ENCODE measurements around the gene GNG5. TPM values are rescaled to one million over a fixed set of nuclear protein-coding genes. Genes with fewer than 3 reads are reported as not detected.

GNG5 gene
- polyA plus RNA-seq (2013, experiment 1 of 2) = 204 TPM
- 232 TPM for polyA plus RNA-seq (2013, experiment 2 of 2)

DNA sequence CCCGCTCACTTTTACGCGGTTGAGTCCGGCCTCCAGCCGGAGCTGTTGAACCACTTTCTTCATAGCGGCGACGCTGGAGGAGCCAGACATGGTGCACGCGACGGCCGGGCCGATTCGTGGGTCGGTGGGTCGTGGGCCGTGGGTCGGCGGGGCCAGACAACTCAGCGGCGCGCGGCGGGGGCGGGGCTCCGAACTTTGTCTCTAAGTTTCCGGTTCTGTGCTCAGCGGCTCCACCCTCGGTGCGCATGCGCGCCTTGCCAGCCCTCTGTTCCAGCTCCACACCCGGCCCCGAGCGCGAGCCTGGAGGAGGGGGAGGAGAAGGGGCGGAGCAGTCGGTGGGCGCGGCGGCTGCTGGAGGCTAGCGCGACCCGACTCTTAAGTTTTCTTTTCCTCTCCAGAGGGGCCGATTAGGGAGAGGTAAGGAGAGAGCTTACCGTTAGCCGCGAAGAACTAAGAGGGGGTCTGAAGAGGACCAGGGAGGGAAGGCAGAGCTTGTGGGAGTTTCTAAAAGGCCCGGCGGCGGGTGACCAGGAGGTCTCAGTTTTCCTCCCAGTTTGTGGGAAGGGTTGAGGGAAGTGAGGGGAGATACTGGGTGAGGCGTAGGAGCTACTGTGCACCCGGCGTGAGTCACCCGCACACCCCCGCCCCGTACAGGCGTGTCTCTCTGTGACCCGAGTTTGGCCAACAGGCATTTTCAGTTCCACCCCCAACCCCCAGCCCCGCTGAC is at the start of gene GNG5, which contains the start of gene SPATA1:
TSS of gene GNG5 (minus strand) at position 580 of the 727 bp plus-strand sequence. CDS start at position 90, 490 bp downstream.
TSS of gene SPATA1 (plus strand) at position 385 of the 727 bp plus-strand sequence. CDS start 9,974 bp downstream, outside the sequence.
- Histone ChIP-seq H3K27me3 (ENCODE audit: insufficient read depth, low read length) (peaks cover 3% of the 10 kb centered on the region; the same call in 1 of the 2 replicates), H3K4me3 (ENCODE audit: low read length) (peak within 1 kb of the TSS; percentile 87), H3K36me3 (ENCODE audit: insufficient read depth, low read length) (peaks cover 5% of the 10 kb centered on the region), H3K4me1 (ENCODE audit: insufficient read depth, low read length) (peaks cover 31% of the 10 kb centered on the region), H3K27ac (ENCODE audit: low read depth, low read length) (peak within 1 kb of the TSS; percentile 83), H3K9ac (ENCODE audit: low read depth, low read length) (peak within 1 kb of the TSS; percentile 69), H3K9me3 (ENCODE audit: insufficient read depth, low read depth, low read length) (peaks cover 6% of the 10 kb centered on the region; the same call in 1 of the 2 replicates)
- WGBS = under 1% methylated on average over 60 of the region's 60 CpGs

DNA sequence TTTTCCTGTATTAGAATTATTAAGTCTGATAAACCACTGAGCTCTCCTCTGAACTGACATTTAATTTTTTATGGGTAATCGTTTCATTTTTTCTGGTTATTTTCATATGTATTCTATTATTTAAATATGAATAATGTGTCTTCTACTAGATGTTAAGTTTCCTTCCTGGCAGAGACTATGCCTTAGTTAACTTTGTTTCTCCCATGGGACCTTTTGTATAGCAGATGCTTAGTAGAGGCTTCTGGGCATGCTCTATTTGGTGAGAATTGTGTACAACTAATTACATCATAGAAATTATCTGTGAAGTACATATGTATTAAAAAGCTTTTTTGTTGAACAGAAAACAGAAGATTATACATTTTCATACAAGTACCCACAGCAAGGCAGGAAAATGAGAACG is 44.4 kb upstream of the GNG5 start:
- Histone ChIP-seq H3K4me1 (ENCODE audit: insufficient read depth, low read length) (no peaks in the 10 kb centered on the region), H3K27ac (ENCODE audit: low read depth, low read length) (no peak overlapping the region), H3K36me3 (ENCODE audit: insufficient read depth, low read length) (0 out of 2 replicates have a peak, but pooled peaks cover 2% of the 10 kb centered on the region), H3K9me3 (ENCODE audit: insufficient read depth, low read depth, low read length) (no peaks in the 10 kb centered on the region), H3K27me3 (ENCODE audit: insufficient read depth, low read length) (no peaks in the 10 kb centered on the region), H3K9ac (ENCODE audit: low read depth, low read length) (no peak overlapping the region), H3K4me3 (ENCODE audit: low read length) (no peak overlapping the region)
- 89% methylated on average over 1 of the region's 2 CpGs for WGBS

DNA sequence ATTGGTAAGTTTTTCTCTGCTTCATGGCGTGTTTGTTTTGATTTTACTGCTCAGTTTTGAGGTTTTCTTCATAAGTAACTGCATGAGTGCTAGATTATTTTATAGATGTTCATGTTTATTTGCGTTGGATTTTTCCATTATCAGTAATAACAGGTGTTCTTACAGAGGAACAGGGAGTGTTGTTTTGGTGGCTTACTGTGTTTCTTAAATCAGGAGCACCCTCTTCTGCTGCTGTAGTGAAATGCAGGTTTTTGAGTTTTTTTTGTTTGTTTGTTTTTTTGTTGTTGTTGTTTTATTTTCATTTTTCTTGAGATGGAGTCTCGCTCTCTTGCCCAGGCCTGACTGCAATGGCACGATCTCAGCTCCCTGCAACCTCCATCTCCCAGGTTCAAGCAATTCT is 35.3 kb upstream of the GNG5 start:
- Histone ChIP-seq H3K9me3 (ENCODE audit: insufficient read depth, low read depth, low read length) (no peaks in the 10 kb centered on the region), H3K36me3 (ENCODE audit: insufficient read depth, low read length) (no peaks in the 10 kb centered on the region), H3K27ac (ENCODE audit: low read depth, low read length) (no peak overlapping the region), H3K4me1 (ENCODE audit: insufficient read depth, low read length) (no peaks in the 10 kb centered on the region), H3K27me3 (ENCODE audit: insufficient read depth, low read length) (no peaks in the 10 kb centered on the region), H3K4me3 (ENCODE audit: low read length) (no peak overlapping the region), H3K9ac (ENCODE audit: low read depth, low read length) (no peak overlapping the region)
- WGBS = 76% methylated on average over 4 of the region's 4 CpGs

DNA sequence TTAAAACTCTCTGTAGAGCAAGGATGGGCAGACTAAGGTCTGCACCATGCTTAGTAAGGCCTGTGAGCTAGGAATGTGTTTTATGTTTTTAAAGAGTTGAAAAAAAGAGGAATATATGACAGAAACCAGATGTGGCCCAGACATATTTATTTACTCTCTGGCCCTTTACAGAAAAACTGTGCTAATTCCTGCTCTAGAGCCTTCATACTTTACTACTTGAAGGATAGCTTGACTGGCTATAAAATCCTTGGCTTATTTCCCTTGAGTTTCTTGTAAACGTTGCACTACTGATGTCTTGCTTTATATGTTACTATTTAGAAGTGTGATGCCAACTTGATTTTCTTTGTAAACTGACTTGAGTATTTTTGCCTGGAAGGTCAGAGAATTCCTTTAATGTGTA is 34.4 kb upstream of the GNG5 start:
- Histone ChIP-seq H3K36me3 (ENCODE audit: insufficient read depth, low read length) (no peaks in the 10 kb centered on the region), H3K9ac (ENCODE audit: low read depth, low read length) (no peak overlapping the region), H3K27ac (ENCODE audit: low read depth, low read length) (no peak overlapping the region), H3K27me3 (ENCODE audit: insufficient read depth, low read length) (no peaks in the 10 kb centered on the region), H3K4me1 (ENCODE audit: insufficient read depth, low read length) (no peaks in the 10 kb centered on the region), H3K4me3 (ENCODE audit: low read length) (no peak overlapping the region), H3K9me3 (ENCODE audit: insufficient read depth, low read depth, low read length) (no peaks in the 10 kb centered on the region)
- 92% methylated on average over 1 of the region's 1 CpG for WGBS

DNA sequence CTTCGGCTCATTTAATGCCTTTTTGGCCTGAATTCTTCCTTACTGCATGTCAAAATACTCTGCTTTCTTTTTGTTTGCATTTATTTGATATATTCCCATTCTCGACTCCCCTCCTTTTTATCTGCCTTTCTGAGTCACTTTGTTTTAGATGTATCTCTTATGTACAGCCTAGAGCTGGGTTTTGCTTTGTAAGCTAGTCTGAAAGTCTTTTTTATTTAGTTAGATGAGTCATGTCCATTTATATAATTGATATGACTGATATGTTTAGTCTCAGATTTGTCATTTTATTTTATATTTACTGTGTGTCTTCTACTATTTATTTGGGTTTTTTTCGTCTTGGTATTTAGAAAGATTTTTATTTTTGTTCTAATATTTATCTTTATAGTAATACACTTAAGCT is 33.6 kb upstream of the GNG5 start:
- 83% methylated on average over 1 of the region's 3 CpGs for WGBS
- Histone ChIP-seq H3K27ac (ENCODE audit: low read depth, low read length) (no peak overlapping the region), H3K4me3 (ENCODE audit: low read length) (no peak overlapping the region), H3K36me3 (ENCODE audit: insufficient read depth, low read length) (no peaks in the 10 kb centered on the region), H3K9ac (ENCODE audit: low read depth, low read length) (no peak overlapping the region), H3K27me3 (ENCODE audit: insufficient read depth, low read length) (no peaks in the 10 kb centered on the region), H3K9me3 (ENCODE audit: insufficient read depth, low read depth, low read length) (no peaks in the 10 kb centered on the region), H3K4me1 (ENCODE audit: insufficient read depth, low read length) (no peaks in the 10 kb centered on the region)

DNA sequence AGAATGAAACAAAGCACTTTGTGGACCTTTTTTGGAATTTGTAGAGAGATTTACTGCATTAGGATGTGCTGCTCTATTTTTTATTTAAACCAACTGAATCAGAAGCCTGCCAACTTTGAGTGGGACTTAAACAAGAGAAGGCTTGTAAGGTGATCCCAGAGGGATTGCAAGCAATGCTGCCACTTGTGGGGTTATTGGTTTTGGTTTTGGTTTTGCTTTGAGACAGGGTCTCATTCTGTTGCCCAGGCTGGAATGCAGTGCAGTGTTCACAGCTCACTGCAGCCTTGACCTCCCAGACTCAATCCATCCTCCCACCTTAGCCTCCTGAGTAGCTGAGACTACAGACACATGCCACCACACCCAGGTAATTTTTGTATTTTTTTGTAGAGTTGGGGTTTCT is 32.2 kb upstream of the GNG5 start:
- Histone ChIP-seq H3K36me3 (ENCODE audit: insufficient read depth, low read length) (no peaks in the 10 kb centered on the region), H3K27me3 (ENCODE audit: insufficient read depth, low read length) (no peaks in the 10 kb centered on the region), H3K9ac (ENCODE audit: low read depth, low read length) (no peak overlapping the region), H3K4me1 (ENCODE audit: insufficient read depth, low read length) (no peaks in the 10 kb centered on the region), H3K4me3 (ENCODE audit: low read length) (no peak overlapping the region), H3K9me3 (ENCODE audit: insufficient read depth, low read depth, low read length) (no peaks in the 10 kb centered on the region), H3K27ac (ENCODE audit: low read depth, low read length) (no peak overlapping the region)

DNA sequence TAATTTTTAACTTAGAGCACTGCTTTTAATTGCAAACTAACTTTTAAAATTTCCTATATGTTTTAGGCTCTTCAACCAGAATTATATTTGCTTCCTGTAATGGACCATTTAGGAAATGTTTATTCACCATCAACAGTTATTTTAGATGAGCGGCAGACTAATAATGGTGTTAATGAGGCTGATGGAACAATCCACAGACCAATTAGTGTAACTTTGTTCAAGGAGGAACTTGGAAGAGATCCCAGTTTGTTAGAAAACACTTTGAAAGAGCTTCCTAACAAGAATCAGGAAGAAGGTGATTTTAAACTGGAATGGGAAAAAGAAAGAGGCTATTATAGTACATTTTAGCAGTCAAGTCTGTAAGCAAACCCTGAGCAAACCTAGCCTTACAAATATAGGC is 19.4 kb upstream of the GNG5 start:
- Histone ChIP-seq H3K9ac (ENCODE audit: low read depth, low read length) (no peak overlapping the region), H3K36me3 (ENCODE audit: insufficient read depth, low read length) (no peaks in the 10 kb centered on the region), H3K9me3 (ENCODE audit: insufficient read depth, low read depth, low read length) (no peaks in the 10 kb centered on the region), H3K4me1 (ENCODE audit: insufficient read depth, low read length) (no peaks in the 10 kb centered on the region), H3K27me3 (ENCODE audit: insufficient read depth, low read length) (no peaks in the 10 kb centered on the region), H3K4me3 (ENCODE audit: low read length) (no peak overlapping the region), H3K27ac (ENCODE audit: low read depth, low read length) (no peak overlapping the region)
- WGBS = 90% methylated on average over 1 of the region's 1 CpG

DNA sequence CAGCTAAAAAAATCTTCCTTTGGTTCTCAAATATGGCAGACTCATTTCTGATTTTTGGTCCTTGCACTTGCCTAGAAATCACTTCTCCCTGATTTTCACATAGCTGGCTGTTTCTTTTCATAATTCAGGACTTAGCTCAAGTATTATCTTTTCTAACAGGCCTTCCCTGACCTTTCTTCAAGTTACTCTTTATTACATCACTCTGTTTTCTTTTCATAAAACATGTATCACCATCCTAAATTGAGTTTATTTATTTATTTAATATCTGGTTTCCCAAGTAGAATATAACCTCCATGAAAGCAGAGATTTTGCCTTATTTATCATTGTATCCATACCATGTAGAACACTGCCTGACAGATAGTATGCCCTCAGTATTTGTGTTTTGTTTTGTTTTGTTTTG is 18.2 kb upstream of the GNG5 start:
- Histone ChIP-seq H3K9ac (ENCODE audit: low read depth, low read length) (no peak overlapping the region), H3K27me3 (ENCODE audit: insufficient read depth, low read length) (no peaks in the 10 kb centered on the region), H3K36me3 (ENCODE audit: insufficient read depth, low read length) (no peaks in the 10 kb centered on the region), H3K27ac (ENCODE audit: low read depth, low read length) (no peak overlapping the region), H3K4me3 (ENCODE audit: low read length) (no peak overlapping the region), H3K9me3 (ENCODE audit: insufficient read depth, low read depth, low read length) (no peaks in the 10 kb centered on the region), H3K4me1 (ENCODE audit: insufficient read depth, low read length) (no peaks in the 10 kb centered on the region)

DNA sequence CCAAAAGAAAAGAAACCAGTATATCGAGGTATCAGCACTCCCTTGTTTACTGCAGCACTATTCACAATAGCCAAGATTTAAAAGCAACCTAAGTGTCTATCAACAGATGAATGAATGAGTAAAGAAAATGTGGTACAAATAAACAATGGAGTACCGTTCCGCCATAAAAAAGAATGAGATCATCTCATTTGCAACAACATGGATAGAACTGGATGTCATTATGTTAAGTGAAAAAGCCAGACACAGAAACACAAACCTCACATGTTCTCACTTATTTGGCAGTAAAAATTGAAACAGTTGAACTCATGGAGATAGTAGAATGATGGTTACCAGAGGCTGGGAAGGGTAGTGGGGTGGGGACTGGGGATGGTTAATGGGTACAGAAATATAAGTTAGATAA is 4.3 kb upstream of the GNG5 start:
- no peak overlapping the region for H3K4me3 ChIP-seq (ENCODE audit: low read length)
- peaks cover 6% of the 10 kb centered on the region; the same call in 1 of the 2 replicates for H3K9me3 ChIP-seq (ENCODE audit: insufficient read depth, low read depth, low read length)
- H3K4me1 ChIP-seq (ENCODE audit: insufficient read depth, low read length) = peaks cover 8% of the 10 kb centered on the region; the same call in 1 of the 2 replicates
- H3K36me3 ChIP-seq (ENCODE audit: insufficient read depth, low read length) = no peaks in the 10 kb centered on the region
- H3K27me3 ChIP-seq (ENCODE audit: insufficient read depth, low read length) = no peaks in the 10 kb centered on the region
- H3K27ac ChIP-seq (ENCODE audit: low read depth, low read length) = no peak overlapping the region
- H3K9ac ChIP-seq (ENCODE audit: low read depth, low read length) = no peak overlapping the region
- WGBS = 100% methylated on average over 3 of the region's 3 CpGs

DNA sequence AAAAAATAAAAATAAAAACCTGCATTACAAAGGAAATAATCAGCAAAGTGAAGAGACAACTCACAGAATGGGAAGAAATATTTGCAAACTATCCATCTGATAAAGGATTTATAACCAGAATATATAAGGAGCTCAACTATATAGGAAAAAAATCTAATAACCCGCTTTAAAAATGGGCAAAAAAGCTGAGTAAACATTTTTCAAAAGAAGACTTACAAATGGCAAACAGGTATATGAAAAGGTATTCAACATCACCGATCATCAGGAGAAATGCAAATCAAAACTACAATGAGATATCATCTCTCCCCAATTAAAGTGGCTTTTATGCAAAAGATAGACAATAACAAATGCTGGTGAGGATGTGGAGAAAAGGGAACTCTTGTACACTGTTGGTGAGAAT is 3.8 kb upstream of the GNG5 start:
- Histone ChIP-seq H3K27me3 (ENCODE audit: insufficient read depth, low read length) (no peaks in the 10 kb centered on the region), H3K9ac (ENCODE audit: low read depth, low read length) (no peak overlapping the region), H3K9me3 (ENCODE audit: insufficient read depth, low read depth, low read length) (peaks cover 6% of the 10 kb centered on the region; the same call in 1 of the 2 replicates), H3K27ac (ENCODE audit: low read depth, low read length) (no peak overlapping the region), H3K4me3 (ENCODE audit: low read length) (no peak overlapping the region), H3K4me1 (ENCODE audit: insufficient read depth, low read length) (peaks cover 8% of the 10 kb centered on the region; the same call in 1 of the 2 replicates), H3K36me3 (ENCODE audit: insufficient read depth, low read length) (no peaks in the 10 kb centered on the region)
- WGBS = 83% methylated on average over 2 of the region's 2 CpGs

DNA sequence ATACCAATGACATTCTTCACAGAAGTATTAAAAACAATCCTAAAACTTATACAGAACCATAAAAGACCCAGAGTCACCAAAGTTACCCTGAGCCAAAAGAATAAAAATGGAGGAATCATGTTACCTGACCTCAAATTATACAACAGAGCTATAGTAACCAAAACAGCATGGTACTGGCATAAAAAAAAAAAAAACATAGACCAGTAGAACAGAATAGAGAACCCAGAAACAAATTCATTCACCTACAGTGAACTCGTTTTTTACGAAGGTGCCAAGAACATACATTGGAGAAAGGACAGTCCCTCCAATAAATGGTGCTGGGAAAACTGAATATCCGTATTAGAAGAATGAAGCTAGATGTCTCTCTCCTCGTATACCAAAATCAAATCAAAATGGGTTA is 2.6 kb upstream of the GNG5 start:
- H3K27me3 ChIP-seq (ENCODE audit: insufficient read depth, low read length) = peaks cover 3% of the 10 kb centered on the region; the same call in 1 of the 2 replicates
- no peak overlapping the region for H3K27ac ChIP-seq (ENCODE audit: low read depth, low read length)
- 90% methylated on average over 4 of the region's 4 CpGs for WGBS

More for the DNA sequence above, 2.6 kb upstream of the GNG5 start:
- H3K36me3 ChIP-seq (ENCODE audit: insufficient read depth, low read length) = no peaks in the 10 kb centered on the region
- peaks cover 18% of the 10 kb centered on the region for H3K4me1 ChIP-seq (ENCODE audit: insufficient read depth, low read length)
- no peak overlapping the region for H3K9ac ChIP-seq (ENCODE audit: low read depth, low read length)
- no peak overlapping the region for H3K4me3 ChIP-seq (ENCODE audit: low read length)
- peaks cover 6% of the 10 kb centered on the region; the same call in 1 of the 2 replicates for H3K9me3 ChIP-seq (ENCODE audit: insufficient read depth, low read depth, low read length)

All from HUES64 (cell line).